ENCODE measurements around the gene SPG11. TPM values are rescaled to one million over a fixed set of nuclear protein-coding genes. Genes with fewer than 3 reads are reported as not detected.

Gene SPG11
- total RNA-seq = 66.6 and 67.9 TPM in 2 replicates

GRCh38 chr15:44663410-44664308 lies at the start of gene SPG11:
TSS of gene SPG11 (minus strand) at chr15:44663662. CDS start at chr15:44663647, 15 bp downstream.

GRCh38 chr15:44711096-44711742 lies 47.8 kb upstream of the SPG11 start, which contains the start of the genes B2M and PATL2:
TSS of gene B2M (plus strand) at chr15:44711517. CDS start at chr15:44711547, 30 bp downstream.
TSS of gene PATL2 (minus strand) at chr15:44711323. CDS start at chr15:44676490, 34,833 bp downstream.

GRCh38 chr15:44536962-44537734 lies 126.3 kb downstream of the SPG11 start, which contains the start of gene EIF3J:
TSS of gene EIF3J (plus strand) at chr15:44537147. CDS start at chr15:44537195, 48 bp downstream.

Small RNA genes lying within 50 kb of the gene (small RNA-seq; reads per million reads assigned to genes)
- gene RF00019 = not detected

Other genes starting within 250 kb of the SPG11 start
- gene CTDSPL2, start 236.0 kb downstream of the SPG11 start, total RNA-seq = 92.3 and 108 TPM in 2 replicates
- gene EIF3J, start 126.5 kb downstream of the SPG11 start, total RNA-seq = 102 and 108 TPM in 2 replicates
- 0.13 and 0.22 TPM in 2 replicates for gene PATL2, start 47.7 kb upstream of the SPG11 start, total RNA-seq
- gene B2M, start 47.9 kb upstream of the SPG11 start, total RNA-seq = 2,058 and 2,699 TPM in 2 replicates
- 9.3 and 18.6 TPM in 2 replicates for gene TRIM69, start 72.9 kb upstream of the SPG11 start, total RNA-seq

All from thoracic aorta endothelial cell (primary cell).